PC-3 (cell line): ENCODE measurements around the gene HSD3B2. TPM values are rescaled to one million over a fixed set of nuclear protein-coding genes. Genes with fewer than 3 reads are reported as not detected.

Source experiments
- ATAC-seq: fragments of 200-7000 bp; cut with Tn5 transposase; 2 replicates; pipeline ENCODE4 v1.9.1; 2020; ENCODE audit warnings: mild to moderate bottlenecking, moderate library complexity
- BruUV-seq: library from RNA; stranded (reverse); fragments of 400-500 nt; replicated peaks from 2 replicates; lab custom pipeline; 2021; lab: Mats Ljungman, UMichigan
- CTCF ChIA-PET: fragments of 300-600 bp; sonication (Branson Sonifier 250); formaldehyde crosslinking; loops from one replicate; lab custom pipeline; 2022; ENCODE audit warnings: antibody characterized with exemption; lab: Charles Lee
- POLR2A ChIA-PET: fragments of 300-600 bp; sonication (Branson Sonifier 250); formaldehyde crosslinking; loops from one replicate; lab custom pipeline; 2022; ENCODE audit warnings: antibody characterized with exemption; ENCODE audit not compliant: unreplicated experiment; lab: Charles Lee
- DNase-seq: peaks from one replicate; pipeline ENCODE4 v3.0.0-alpha.2; 2015
- H2AFZ ChIP-seq: fragments of 300-600 bp; sonication (generic); 2 replicates; pipeline ENCODE4 v1.6.0; 2016; ENCODE audit warnings: antibody characterized with exemption, low read length
- H3F3A ChIP-seq: fragments of 300-600 bp; sonication (generic); one replicate; pipeline ENCODE4 v1.6.0; 2017; ENCODE audit warnings: antibody characterized with exemption, low read length, control low read depth, mild to moderate bottlenecking; ENCODE audit not compliant: unreplicated experiment
- H3K27ac ChIP-seq: fragments of 300-600 bp; sonication (generic); 2 replicates; pipeline ENCODE4 v1.5.1; 2016; ENCODE audit warnings: mild to moderate bottlenecking, low read length
- H3K27me3 ChIP-seq: fragments of 300-600 bp; sonication (generic); 2 replicates; pipeline ENCODE4 v1.6.1; 2016; ENCODE audit warnings: low read length, mixed read lengths
- H3K36me3 ChIP-seq: fragments of 300-600 bp; sonication (generic); 2 replicates; pipeline ENCODE4 v1.6.1; 2016; ENCODE audit warnings: low read depth, mixed run types, low read length, mixed read lengths
- H3K4me1 ChIP-seq: fragments of 300-600 bp; sonication (generic); 2 replicates; pipeline ENCODE4 v1.5.1; 2016; ENCODE audit warnings: low read length; ENCODE audit not compliant: insufficient read depth
- H3K4me2 ChIP-seq: fragments of 300-600 bp; sonication (generic); 2 replicates; pipeline ENCODE4 v1.6.0; 2016; ENCODE audit warnings: low read length
- H3K4me3 ChIP-seq: fragments of 300-600 bp; sonication (generic); 2 replicates; pipeline ENCODE4 v1.5.1; 2016; ENCODE audit warnings: mild to moderate bottlenecking, low read length, mixed read lengths
- H3K79me2 ChIP-seq: fragments of 300-600 bp; sonication (generic); 2 replicates; pipeline ENCODE4 v1.6.1; 2017; ENCODE audit warnings: low read length, mixed read lengths
- H3K9ac ChIP-seq: fragments of 300-600 bp; sonication (generic); 2 replicates; pipeline ENCODE4 v1.6.0; 2016; ENCODE audit warnings: mild to moderate bottlenecking, low read length
- H3K9me2 ChIP-seq: fragments of 300-600 bp; sonication (generic); replicated peaks from 2 replicates; pipeline ENCODE4 v1.6.1; 2016; ENCODE audit warnings: mixed run types, low read length, mixed read lengths
- H3K9me3 ChIP-seq: fragments of 300-600 bp; sonication (generic); 2 replicates; pipeline ENCODE4 v1.6.1; 2016; ENCODE audit warnings: low read length, mixed read lengths
- H4K20me1 ChIP-seq: fragments of 300-600 bp; sonication (generic); 2 replicates; pipeline ENCODE4 v1.6.1; 2016; ENCODE audit warnings: low read length, mixed read lengths
- EZH2 ChIP-seq: fragments of 300-600 bp; sonication (generic); IDR thresholded peaks from one replicate; pipeline ENCODE4 v1.6.1; 2017; ENCODE audit warnings: antibody characterized with exemption, mild to moderate bottlenecking, low read length; ENCODE audit not compliant: unreplicated experiment
- EZH2phosphoT487 ChIP-seq: fragments of 300-600 bp; sonication (generic); IDR thresholded peaks from 2 replicates; pipeline ENCODE4 v1.6.1; 2018; ENCODE audit warnings: mild to moderate bottlenecking, antibody characterized with exemption, low read length, borderline replicate concordance
- intact Hi-C: fragments of 100-400 bp; cut with micrococcal nuclease; formaldehyde crosslinking; loops from 2 replicates; pipeline ENCODE4 v1.9.0; 2023
- total RNA-seq: library from RNA; depleted of rRNA; stranded (reverse); fragments of >200 nt; gene quantifications from 2 replicates; pipeline ENCODE4 v1.2.3, GENCODE V29; 2014
- TF ChIP-seq, protein P1 (sequence below): fragments of 300-600 bp; sonication (generic); conservative IDR thresholded peaks from 2 replicates; pipeline ENCODE4 v1.5.1; 2017; ENCODE audit warnings: antibody characterized with exemption, low read depth, mild to moderate bottlenecking, low read length

HSD3B2 gene
- total RNA-seq, 1 experiment from 2014 or later: not detected

DNA sequence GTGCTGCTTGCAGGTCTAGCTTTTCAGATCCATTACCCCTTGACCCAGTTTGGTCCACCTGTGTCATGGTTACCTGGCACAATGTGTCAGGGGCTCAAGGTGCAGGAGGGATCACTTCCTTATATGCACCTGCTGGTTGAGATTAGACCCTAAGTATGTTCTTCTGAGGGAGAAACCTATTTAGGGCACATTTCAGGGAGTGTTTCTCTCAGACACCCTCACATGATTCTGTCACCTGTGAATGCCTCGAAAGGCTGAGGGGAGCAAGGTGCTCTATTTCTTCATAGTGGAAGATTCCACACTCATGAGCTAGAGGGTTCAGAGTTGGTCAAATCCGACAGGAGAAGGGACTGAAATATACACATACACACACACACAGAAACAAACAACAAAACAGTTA is 15.5 kb downstream of the HSD3B2 start:
- no peaks in the 10 kb centered on the region for H3K9me3 ChIP-seq
- peaks cover 8% of the 10 kb centered on the region; the same call in 1 of the 2 replicates for H3K4me1 ChIP-seq
- no peak overlapping the region for H3K4me3 ChIP-seq
- no peak for ATAC-seq
- H3K36me3 ChIP-seq: no peaks in the 10 kb centered on the region
- H3F3A ChIP-seq: no peaks in the 10 kb centered on the region
- TF ChIP-seq EZH2 (no peak), EZH2phosphoT487 (no peak)
- TF ChIP-seq, protein P1, sequence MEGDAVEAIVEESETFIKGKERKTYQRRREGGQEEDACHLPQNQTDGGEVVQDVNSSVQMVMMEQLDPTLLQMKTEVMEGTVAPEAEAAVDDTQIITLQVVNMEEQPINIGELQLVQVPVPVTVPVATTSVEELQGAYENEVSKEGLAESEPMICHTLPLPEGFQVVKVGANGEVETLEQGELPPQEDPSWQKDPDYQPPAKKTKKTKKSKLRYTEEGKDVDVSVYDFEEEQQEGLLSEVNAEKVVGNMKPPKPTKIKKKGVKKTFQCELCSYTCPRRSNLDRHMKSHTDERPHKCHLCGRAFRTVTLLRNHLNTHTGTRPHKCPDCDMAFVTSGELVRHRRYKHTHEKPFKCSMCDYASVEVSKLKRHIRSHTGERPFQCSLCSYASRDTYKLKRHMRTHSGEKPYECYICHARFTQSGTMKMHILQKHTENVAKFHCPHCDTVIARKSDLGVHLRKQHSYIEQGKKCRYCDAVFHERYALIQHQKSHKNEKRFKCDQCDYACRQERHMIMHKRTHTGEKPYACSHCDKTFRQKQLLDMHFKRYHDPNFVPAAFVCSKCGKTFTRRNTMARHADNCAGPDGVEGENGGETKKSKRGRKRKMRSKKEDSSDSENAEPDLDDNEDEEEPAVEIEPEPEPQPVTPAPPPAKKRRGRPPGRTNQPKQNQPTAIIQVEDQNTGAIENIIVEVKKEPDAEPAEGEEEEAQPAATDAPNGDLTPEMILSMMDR: no peak
- peaks cover 69% of the 10 kb centered on the region for H3K27me3 ChIP-seq
- intact Hi-C loops: no loop called here
- no peak overlapping the region for H3K4me2 ChIP-seq
- no peak overlapping the region for H3K9ac ChIP-seq
- BruUV-seq: no TSS peak
- H3K79me2 ChIP-seq: no peaks in the 10 kb centered on the region
- DNase-seq: no peak
- no peak overlapping the region for H3K27ac ChIP-seq
- no peaks in the 10 kb centered on the region for H3K9me2 ChIP-seq
- H4K20me1 ChIP-seq: no peaks in the 10 kb centered on the region
- ChIA-PET POLR2A (no interaction called here), CTCF (no interaction called here)
- H2AFZ ChIP-seq: no peak overlapping the region

DNA sequence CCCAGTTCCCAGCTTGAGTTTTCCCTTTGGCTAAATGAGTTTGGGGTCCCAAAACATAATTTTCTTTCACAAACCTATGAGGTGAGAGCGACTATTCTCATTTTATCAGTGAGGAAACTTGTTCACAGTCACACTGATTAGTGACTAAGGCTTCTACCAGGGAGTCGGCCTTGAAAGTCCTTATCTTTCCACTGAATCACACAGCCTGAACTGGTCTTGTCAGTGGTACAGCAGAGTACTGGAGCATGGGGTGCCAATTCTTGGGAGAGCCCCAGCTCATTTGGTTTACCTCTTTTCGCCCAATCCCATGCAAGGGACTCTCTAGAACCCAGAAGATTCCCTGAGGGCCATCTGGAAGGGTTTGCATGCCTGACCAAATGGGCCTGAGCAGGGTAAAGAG is 16.9 kb downstream of the HSD3B2 start:
- Histone ChIP-seq H3K4me1 (peaks cover 8% of the 10 kb centered on the region; the same call in 1 of the 2 replicates), H4K20me1 (no peaks in the 10 kb centered on the region), H3K27me3 (peaks cover 64% of the 10 kb centered on the region), H3K4me3 (no peak overlapping the region), H3K36me3 (no peaks in the 10 kb centered on the region), H3K79me2 (no peaks in the 10 kb centered on the region), H3K9ac (no peak overlapping the region), H3F3A (no peaks in the 10 kb centered on the region), H2AFZ (no peak overlapping the region), H3K27ac (no peak overlapping the region), H3K9me3 (no peaks in the 10 kb centered on the region), H3K9me2 (no peaks in the 10 kb centered on the region), H3K4me2 (no peak overlapping the region)
- no TSS peak for BruUV-seq
- intact Hi-C loops: no loop called here
- no peak for ATAC-seq
- DNase-seq: no peak
- ChIA-PET CTCF (no interaction called here), POLR2A (no interaction called here)
- TF ChIP-seq EZH2 (no peak), EZH2phosphoT487 (no peak)
- TF ChIP-seq, protein P1: no peak

DNA sequence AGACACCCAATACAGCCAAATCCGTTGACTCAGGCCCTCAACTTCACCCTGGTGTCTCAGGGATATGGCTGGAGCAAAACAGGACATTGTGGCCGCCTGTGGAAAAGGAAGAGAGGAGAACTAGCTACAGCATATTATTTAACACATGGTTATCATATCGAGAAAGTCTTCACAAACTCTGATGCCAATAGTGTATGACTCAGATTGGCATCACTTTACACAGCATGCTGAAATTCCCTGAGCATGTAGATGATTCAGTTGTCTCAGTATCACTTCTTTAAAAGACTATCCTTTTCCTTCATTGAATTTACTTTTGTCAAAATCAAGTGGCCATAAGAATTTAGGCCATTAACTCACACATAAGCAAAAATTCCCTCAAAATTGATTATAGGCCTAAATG is 20.1 kb downstream of the HSD3B2 start:
- H3K4me1 ChIP-seq: peaks cover 12% of the 10 kb centered on the region; the same call in 1 of the 2 replicates
- intact Hi-C loops: no loop called here
- no peaks in the 10 kb centered on the region for H3K36me3 ChIP-seq
- no peak overlapping the region for H3K27ac ChIP-seq
- H3K9me2 ChIP-seq: no peaks in the 10 kb centered on the region
- BruUV-seq: no TSS peak
- peak; percentile 78 for DNase-seq
- no peaks in the 10 kb centered on the region for H3K9me3 ChIP-seq
- no peak overlapping the region for H3K4me3 ChIP-seq
- no peak for TF ChIP-seq EZH2
- no peak for TF ChIP-seq EZH2phosphoT487
- TF ChIP-seq, protein P1: no peak
- no peaks in the 10 kb centered on the region for H4K20me1 ChIP-seq
- H2AFZ ChIP-seq: no peak overlapping the region
- H3F3A ChIP-seq: no peaks in the 10 kb centered on the region
- POLR2A ChIA-PET: no interaction called here
- no peak overlapping the region for H3K4me2 ChIP-seq
- peaks cover 32% of the 10 kb centered on the region for H3K27me3 ChIP-seq
- H3K9ac ChIP-seq: no peak overlapping the region
- ATAC-seq: peak; percentile 61
- CTCF ChIA-PET: no interaction called here
- H3K79me2 ChIP-seq: no peaks in the 10 kb centered on the region
